NCI-H748 (cell line): ENCODE measurements around the gene ADNP2.

Experiments
- DNase-seq: peaks from one replicate; lab custom pipeline; 2025; ENCODE audit not compliant: unreplicated experiment; lab: John Stamatoyannopoulos, UW

ADNP2 gene

GRCh38 chr18:80187956-80188642 lies 79.0 kb downstream of the ADNP2 start:
- DNase-seq = no peak

DNA sequence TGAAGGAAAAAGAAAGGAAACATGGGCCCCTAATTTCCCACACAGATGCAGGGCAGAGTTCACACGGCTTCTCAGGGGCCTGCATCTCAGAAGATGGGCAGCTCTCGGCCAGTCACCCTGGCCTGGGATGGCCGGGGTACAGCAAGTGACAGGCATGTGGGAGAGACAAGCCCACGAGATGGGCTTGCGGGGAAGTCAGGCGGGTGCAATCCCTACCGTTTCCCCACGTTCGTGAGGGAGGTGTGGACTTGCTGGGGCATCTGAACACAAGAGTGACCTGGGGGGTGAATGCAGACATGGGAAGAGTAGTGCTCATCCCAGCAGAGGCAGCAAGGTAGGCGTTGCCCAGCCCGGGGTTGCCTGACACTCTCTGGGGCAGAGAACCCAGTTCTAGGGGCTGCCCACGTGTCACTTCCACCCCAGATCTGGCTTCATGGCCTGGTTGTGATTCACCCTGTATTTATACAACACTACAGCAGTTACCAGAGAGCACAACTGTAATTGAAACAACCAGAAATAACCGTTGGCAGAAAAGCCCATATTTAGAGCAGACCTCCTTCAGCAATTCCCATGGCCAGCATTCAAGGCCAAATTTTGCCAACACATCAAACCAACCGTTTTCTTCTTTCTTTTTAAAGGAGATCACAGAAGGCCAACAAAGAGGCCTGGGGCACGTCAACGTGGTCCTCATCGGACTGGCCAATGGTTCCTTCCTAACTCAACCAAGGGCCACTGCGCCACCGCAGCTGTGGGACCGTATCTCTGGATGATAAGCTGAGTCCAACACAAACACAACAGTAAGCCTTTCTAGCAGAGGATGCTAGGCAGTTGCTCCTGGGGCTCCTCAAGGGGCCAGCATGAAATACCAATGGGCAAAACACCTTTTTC lies 79.8 kb downstream of the ADNP2 start:
- no peak for DNase-seq

GRCh38 chr18:80189531-80189865 lies 80.4 kb downstream of the ADNP2 start:
- no peak for DNase-seq
